Measurements from ENCODE around the gene NTNG1.

The NTNG1 gene

DNA sequence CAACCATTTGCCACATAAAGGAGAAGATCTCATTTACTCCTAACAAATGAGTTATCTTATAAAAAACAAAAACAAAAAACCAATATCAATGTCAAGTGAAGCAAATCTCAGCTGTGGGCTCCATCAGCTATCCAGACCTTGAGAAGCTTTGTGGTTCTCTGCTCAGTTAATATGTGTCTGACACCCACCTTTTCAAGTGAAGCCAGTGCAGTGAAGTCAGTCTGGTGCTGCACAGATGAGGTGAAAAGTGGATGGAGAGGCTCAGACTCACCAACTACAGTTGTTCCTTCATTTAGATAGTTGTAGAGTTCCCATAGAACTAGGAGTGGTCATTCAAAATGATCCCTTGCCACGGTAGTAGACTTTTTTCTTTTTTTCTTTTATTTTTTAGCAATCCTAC is 106.8 kb downstream of the NTNG1 start:
- no peak overlapping the region for H3K4me2 ChIP-seq (ENCODE audit: low read depth, low read length)
- H3K79me2 ChIP-seq (ENCODE audit: low read length) = no peaks in the 10 kb centered on the region
- H2AFZ ChIP-seq (ENCODE audit: low read length) = no peak overlapping the region
- no peaks in the 10 kb centered on the region for H3K9me3 ChIP-seq (replicated peaks; ENCODE audit: insufficient read depth, low read length)
- no peaks in the 10 kb centered on the region for H3K9me2 ChIP-seq (replicated peaks; ENCODE audit: insufficient read depth, low read length)
- H3K27me3 ChIP-seq (replicated peaks; ENCODE audit: insufficient read depth, low read length) = no peaks in the 10 kb centered on the region
- DNase-seq = no peak
- H3K27ac ChIP-seq (ENCODE audit: low read length) = no peak overlapping the region
- H3K36me3 ChIP-seq (replicated peaks; ENCODE audit: insufficient read depth, low read length) = no peaks in the 10 kb centered on the region
- TF ChIP-seq EZH2 (optimal IDR thresholded peaks at IDR 0.05; ENCODE audit: low read depth, low read length) (no peak), CTCF (IDR thresholded peaks at IDR 0.05; ENCODE audit: low read length) (no peak), EZH2phosphoT487 (IDR thresholded peaks at IDR 0.05; ENCODE audit: low read length) (no peak)
- H3K9ac ChIP-seq (ENCODE audit: low read length) = no peak overlapping the region
- no peaks in the 10 kb centered on the region for H4K20me1 ChIP-seq (ENCODE audit: insufficient read depth, low read length)
- H3K4me3 ChIP-seq (ENCODE audit: low read length) = no peak overlapping the region
- H3F3A ChIP-seq (ENCODE audit: insufficient read depth, low read length) = peaks cover 8% of the 10 kb centered on the region
- peaks cover 19% of the 10 kb centered on the region for H3K4me1 ChIP-seq (ENCODE audit: low read length)

- no peaks in the 10 kb centered on the region for H3K27me3 ChIP-seq (replicated peaks; ENCODE audit: insufficient read depth, low read length)
- no peaks in the 10 kb centered on the region for H3K79me2 ChIP-seq (ENCODE audit: low read length)
- H3K9me3 ChIP-seq (replicated peaks; ENCODE audit: insufficient read depth, low read length) = no peaks in the 10 kb centered on the region
- peak overlapping the region; percentile 51 for H3K4me2 ChIP-seq (ENCODE audit: low read depth, low read length)
- no peak overlapping the region for H3K9ac ChIP-seq (ENCODE audit: low read length)
- H2AFZ ChIP-seq (ENCODE audit: low read length) = no peak overlapping the region
- H3F3A ChIP-seq (ENCODE audit: insufficient read depth, low read length) = peaks cover 8% of the 10 kb centered on the region
- peaks cover 19% of the 10 kb centered on the region for H3K4me1 ChIP-seq (ENCODE audit: low read length)
- peak overlapping the region; percentile 73; the same call in 1 of the 2 replicates for H3K27ac ChIP-seq (ENCODE audit: low read length)
- no peak for TF ChIP-seq EZH2 (optimal IDR thresholded peaks at IDR 0.05; ENCODE audit: low read depth, low read length)
- TF ChIP-seq EZH2phosphoT487 (IDR thresholded peaks at IDR 0.05; ENCODE audit: low read length) = no peak
- TF ChIP-seq CTCF (IDR thresholded peaks at IDR 0.05; ENCODE audit: low read length) = no peak
- no peaks in the 10 kb centered on the region for H3K9me2 ChIP-seq (replicated peaks; ENCODE audit: insufficient read depth, low read length)
- no peak overlapping the region for H3K4me3 ChIP-seq (ENCODE audit: low read length)
- H3K36me3 ChIP-seq (replicated peaks; ENCODE audit: insufficient read depth, low read length) = no peaks in the 10 kb centered on the region
- H4K20me1 ChIP-seq (ENCODE audit: insufficient read depth, low read length) = no peaks in the 10 kb centered on the region
- DNase-seq = peak; percentile 81
Observed at GRCh38 chr1:107250169-107250568, 109.3 kb downstream of the NTNG1 start.

GRCh38 chr1:107251083-107251482 is 110.2 kb downstream of the NTNG1 start:
- Histone ChIP-seq H3K4me2 (ENCODE audit: low read depth, low read length) (no peak overlapping the region), H3F3A (ENCODE audit: insufficient read depth, low read length) (peaks cover 8% of the 10 kb centered on the region), H3K27me3 (replicated peaks; ENCODE audit: insufficient read depth, low read length) (no peaks in the 10 kb centered on the region), H4K20me1 (ENCODE audit: insufficient read depth, low read length) (no peaks in the 10 kb centered on the region), H3K36me3 (replicated peaks; ENCODE audit: insufficient read depth, low read length) (no peaks in the 10 kb centered on the region), H2AFZ (ENCODE audit: low read length) (no peak overlapping the region), H3K9ac (ENCODE audit: low read length) (no peak overlapping the region), H3K4me1 (ENCODE audit: low read length) (peaks cover 19% of the 10 kb centered on the region), H3K27ac (ENCODE audit: low read length) (no peak overlapping the region), H3K4me3 (ENCODE audit: low read length) (no peak overlapping the region), H3K9me3 (replicated peaks; ENCODE audit: insufficient read depth, low read length) (no peaks in the 10 kb centered on the region), H3K79me2 (ENCODE audit: low read length) (no peaks in the 10 kb centered on the region), H3K9me2 (replicated peaks; ENCODE audit: insufficient read depth, low read length) (no peaks in the 10 kb centered on the region)
- no peak for DNase-seq
- TF ChIP-seq CTCF (IDR thresholded peaks at IDR 0.05; ENCODE audit: low read length) (no peak), EZH2phosphoT487 (IDR thresholded peaks at IDR 0.05; ENCODE audit: low read length) (no peak), EZH2 (optimal IDR thresholded peaks at IDR 0.05; ENCODE audit: low read depth, low read length) (no peak)

All from MM.1S (cell line).